ENCODE results near the gene TMEM135.

Gene TMEM135

GRCh38 chr11:87300640-87301380, 263.1 kb downstream of the TMEM135 start:
- no peaks in the 10 kb centered on the region for H4K20me1 ChIP-seq (ENCODE audit: insufficient read depth)
- no peaks in the 10 kb centered on the region for H3K36me3 ChIP-seq (ENCODE audit: insufficient read depth)
- no peaks in the 10 kb centered on the region for H3K27me3 ChIP-seq (ENCODE audit: insufficient read depth, low read depth)
- H3K4me3 ChIP-seq (IDR thresholded peaks at IDR 0.05; ENCODE audit: insufficient read depth, low read depth, low read length): no peak overlapping the region
- TF ChIP-seq CTCF (conservative IDR thresholded peaks at IDR 0.05; ENCODE audit: low read depth, low read length): no peak
- H3K27ac ChIP-seq: no peak overlapping the region
- no peak overlapping the region for H3K4me2 ChIP-seq
- no peak overlapping the region for H2AFZ ChIP-seq (ENCODE audit: low read depth)
- no peaks in the 10 kb centered on the region for H3K79me2 ChIP-seq (ENCODE audit: insufficient read depth, low read depth)
- H3K9ac ChIP-seq: no peak overlapping the region
- no peaks in the 10 kb centered on the region for H3K4me1 ChIP-seq (ENCODE audit: low read depth, poor library complexity, severe bottlenecking)

DNA sequence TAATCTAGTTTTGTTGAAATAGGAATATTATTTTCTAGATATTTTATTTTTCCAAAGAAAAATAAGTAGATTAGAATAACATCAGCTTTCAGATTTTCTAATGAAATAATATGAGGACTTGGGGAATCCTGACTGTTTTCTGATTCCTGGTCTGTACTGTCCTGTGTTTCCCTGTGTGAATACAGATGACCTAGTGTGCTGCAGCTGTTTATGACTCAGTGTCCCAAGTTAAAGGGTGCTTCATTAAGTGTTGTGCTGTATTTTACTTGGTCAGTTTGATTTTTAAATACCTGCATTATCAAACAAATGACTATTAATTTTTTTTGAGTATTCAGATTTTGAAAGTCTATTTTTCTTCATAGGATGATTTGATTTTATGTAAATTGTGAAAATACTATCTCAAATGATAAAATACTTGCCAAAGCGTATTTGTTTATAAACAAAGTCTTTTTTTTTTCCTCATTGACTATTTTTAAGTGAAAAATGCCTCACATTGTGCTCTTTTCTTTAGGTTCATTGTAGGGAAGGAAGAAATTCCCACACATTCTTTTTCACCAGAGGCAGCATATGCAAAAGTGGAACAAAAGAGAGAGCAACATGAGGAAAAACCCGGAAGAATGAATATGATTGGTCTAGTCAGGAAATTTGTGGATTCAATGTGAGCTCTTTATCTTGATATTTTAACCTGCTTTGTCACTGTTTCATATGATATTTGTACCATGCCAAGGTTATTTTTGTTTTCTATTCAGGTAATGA, 264.2 kb downstream of the TMEM135 start:
- H3K79me2 ChIP-seq (ENCODE audit: insufficient read depth, low read depth): no peaks in the 10 kb centered on the region
- no peak overlapping the region for H3K9ac ChIP-seq
- no peak for TF ChIP-seq CTCF (conservative IDR thresholded peaks at IDR 0.05; ENCODE audit: low read depth, low read length)
- no peaks in the 10 kb centered on the region for H4K20me1 ChIP-seq (ENCODE audit: insufficient read depth)
- H3K27ac ChIP-seq: no peak overlapping the region
- H3K27me3 ChIP-seq (ENCODE audit: insufficient read depth, low read depth): no peaks in the 10 kb centered on the region
- no peaks in the 10 kb centered on the region for H3K4me1 ChIP-seq (ENCODE audit: low read depth, poor library complexity, severe bottlenecking)
- no peak overlapping the region for H3K4me2 ChIP-seq
- no peak overlapping the region for H2AFZ ChIP-seq (ENCODE audit: low read depth)
- H3K36me3 ChIP-seq (ENCODE audit: insufficient read depth): no peaks in the 10 kb centered on the region
- H3K4me3 ChIP-seq (IDR thresholded peaks at IDR 0.05; ENCODE audit: insufficient read depth, low read depth, low read length): no peak overlapping the region

GRCh38 chr11:87304412-87304811, 266.7 kb downstream of the TMEM135 start:
- H3K36me3 ChIP-seq (ENCODE audit: insufficient read depth): no peaks in the 10 kb centered on the region
- H3K9ac ChIP-seq: no peak overlapping the region
- H3K79me2 ChIP-seq (ENCODE audit: insufficient read depth, low read depth): no peaks in the 10 kb centered on the region
- H3K4me2 ChIP-seq: no peak overlapping the region
- TF ChIP-seq CTCF (conservative IDR thresholded peaks at IDR 0.05; ENCODE audit: low read depth, low read length): no peak
- H3K4me3 ChIP-seq (IDR thresholded peaks at IDR 0.05; ENCODE audit: insufficient read depth, low read depth, low read length): no peak overlapping the region
- H3K27me3 ChIP-seq (ENCODE audit: insufficient read depth, low read depth): no peaks in the 10 kb centered on the region
- H3K4me1 ChIP-seq (ENCODE audit: low read depth, poor library complexity, severe bottlenecking): no peaks in the 10 kb centered on the region
- no peaks in the 10 kb centered on the region for H4K20me1 ChIP-seq (ENCODE audit: insufficient read depth)
- H3K27ac ChIP-seq: no peak overlapping the region
- no peak overlapping the region for H2AFZ ChIP-seq (ENCODE audit: low read depth)

GRCh38 chr11:87306262-87306851, 268.6 kb downstream of the TMEM135 start:
- H3K27ac ChIP-seq: no peak overlapping the region
- TF ChIP-seq CTCF (conservative IDR thresholded peaks at IDR 0.05; ENCODE audit: low read depth, low read length): no peak

More at GRCh38 chr11:87306262-87306851, 268.6 kb downstream of the TMEM135 start:
- no peak overlapping the region for H2AFZ ChIP-seq (ENCODE audit: low read depth)
- no peak overlapping the region for H3K9ac ChIP-seq
- H3K4me3 ChIP-seq (IDR thresholded peaks at IDR 0.05; ENCODE audit: insufficient read depth, low read depth, low read length): no peak overlapping the region
- H3K4me2 ChIP-seq: no peak overlapping the region
- no peaks in the 10 kb centered on the region for H3K36me3 ChIP-seq (ENCODE audit: insufficient read depth)
- H3K27me3 ChIP-seq (ENCODE audit: insufficient read depth, low read depth): no peaks in the 10 kb centered on the region
- no peaks in the 10 kb centered on the region for H3K4me1 ChIP-seq (ENCODE audit: low read depth, poor library complexity, severe bottlenecking)
- no peaks in the 10 kb centered on the region for H3K79me2 ChIP-seq (ENCODE audit: insufficient read depth, low read depth)
- no peaks in the 10 kb centered on the region for H4K20me1 ChIP-seq (ENCODE audit: insufficient read depth)

Measured in KMS-11 (cell line).